ENCODE measurements around the gene FH.
A peak's percentile ranks its signal among the peaks of the same experiment; 100 is the strongest.

FH gene

GRCh38 chr1:241519308-241520079, at the start of gene FH:
TSS of gene FH (minus strand) at chr1:241519755. CDS start at chr1:241519722, 33 bp downstream.
- peak; percentile 99 for DNase-seq

DNA sequence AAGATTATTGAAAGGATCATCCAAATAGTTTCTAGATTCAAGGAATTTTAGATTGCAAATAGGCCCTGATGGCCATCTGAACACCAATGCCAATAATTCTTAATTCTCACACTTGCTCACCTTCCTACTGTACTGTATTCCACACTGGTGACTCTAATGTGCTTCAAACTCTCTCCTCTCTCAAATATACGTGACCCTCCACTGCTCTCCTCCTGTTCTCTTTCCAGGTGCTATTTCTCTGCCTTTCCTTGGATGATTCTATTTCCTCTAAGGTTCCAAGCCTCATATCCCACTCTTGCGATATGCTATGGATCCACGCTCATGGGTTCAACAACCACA, 41.3 kb upstream of the FH start:
- no peak for DNase-seq

- peak; percentile 31 for DNase-seq
These were observed 40.7 kb upstream of the FH start for GRCh38 chr1:241560146-241560848.

DNA sequence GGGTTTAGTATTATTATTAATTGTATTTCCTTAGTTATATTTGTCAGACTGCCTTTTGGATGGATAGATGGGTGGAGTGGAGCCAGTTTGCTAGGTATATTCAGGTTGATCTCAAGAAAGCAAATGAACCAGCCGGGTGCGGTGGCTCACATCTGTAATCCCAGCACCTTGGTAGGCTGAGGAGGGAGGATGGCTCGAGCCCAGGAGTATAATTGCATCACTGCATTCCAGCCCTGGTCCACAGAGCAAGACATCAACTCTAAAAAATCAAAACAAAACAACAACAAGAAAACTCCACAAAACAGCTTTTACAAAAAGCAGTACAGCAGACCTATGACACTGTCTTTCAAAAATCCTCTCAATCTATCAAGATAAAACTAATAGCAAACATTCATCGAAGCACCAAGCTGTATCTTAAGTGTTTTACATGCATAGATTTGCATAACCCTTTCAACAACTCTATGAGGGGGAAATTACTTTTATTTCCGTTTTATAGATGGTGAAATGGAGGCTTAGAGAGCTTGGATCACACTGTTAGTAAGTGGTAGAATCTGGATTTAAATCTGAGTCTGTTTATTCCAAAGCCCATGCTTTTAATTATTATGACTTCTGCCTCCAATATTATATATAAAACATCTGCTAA, 38.1 kb upstream of the FH start:
- no peak for DNase-seq

DNA sequence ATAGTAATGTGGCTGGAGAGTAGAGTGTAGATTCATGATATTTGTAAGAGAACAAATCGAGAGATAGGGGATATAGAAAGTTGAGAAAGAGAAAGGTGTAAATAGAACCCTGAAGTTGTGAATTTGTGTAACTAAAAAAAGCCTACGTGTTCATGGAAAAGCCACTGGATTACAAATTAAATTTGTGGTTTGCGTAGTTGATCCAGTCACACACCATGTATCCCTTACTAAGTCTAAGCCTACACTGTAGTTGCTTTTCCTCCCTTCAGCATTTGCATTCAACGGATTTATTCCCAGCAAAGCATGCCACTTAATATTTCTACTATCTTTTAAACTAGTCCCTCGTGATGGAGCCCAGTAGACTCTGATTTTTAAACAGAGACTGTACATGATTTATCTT, 37.5 kb upstream of the FH start:
- DNase-seq: no peak

- no peak for DNase-seq
These were observed 36.0 kb upstream of the FH start for GRCh38 chr1:241555526-241555925.

- no peak for DNase-seq
These were observed 34.5 kb upstream of the FH start for GRCh38 chr1:241553886-241554592.

DNA sequence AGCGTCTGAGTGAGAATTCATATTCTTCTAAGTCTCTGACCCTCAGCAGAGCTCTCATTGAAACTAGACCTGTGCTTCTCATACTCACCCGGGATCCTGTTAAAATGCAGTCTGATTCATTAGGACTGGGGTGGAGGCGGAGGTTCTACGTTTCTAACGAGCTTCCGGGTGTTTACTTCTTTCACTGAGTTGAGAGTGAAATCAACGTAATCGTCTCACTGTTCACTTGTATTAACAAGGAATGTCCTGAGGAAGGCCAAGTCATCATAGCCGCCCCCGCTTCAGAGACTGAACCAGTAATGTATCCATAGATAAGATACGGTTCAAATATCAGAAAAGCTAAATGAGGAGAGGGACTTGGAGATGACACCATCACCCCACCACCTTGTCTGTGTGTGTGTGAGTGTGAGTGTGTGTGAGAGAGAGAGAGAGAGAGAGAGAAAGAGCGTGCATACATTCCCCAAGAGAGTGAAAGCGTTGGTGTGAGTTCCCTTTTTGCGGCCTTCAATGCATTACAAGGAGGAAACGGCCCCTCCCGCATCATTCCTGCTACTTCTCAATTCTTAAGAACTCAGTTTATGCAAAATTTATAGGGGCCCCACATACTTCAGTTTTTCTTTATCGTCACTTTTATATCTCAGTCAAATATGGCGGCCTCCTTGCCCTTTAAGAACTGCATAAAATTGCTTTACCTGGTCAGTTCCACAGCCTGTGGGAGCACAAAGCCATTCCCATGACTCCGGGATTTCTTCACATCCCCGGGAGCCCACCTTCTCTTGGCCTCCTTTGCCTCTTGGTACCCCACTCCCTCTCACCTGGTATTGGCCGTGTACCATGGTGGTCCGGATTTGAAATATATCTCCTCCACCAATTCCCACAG, 32.4 kb upstream of the FH start:
- DNase-seq: peak; percentile 88

DNA sequence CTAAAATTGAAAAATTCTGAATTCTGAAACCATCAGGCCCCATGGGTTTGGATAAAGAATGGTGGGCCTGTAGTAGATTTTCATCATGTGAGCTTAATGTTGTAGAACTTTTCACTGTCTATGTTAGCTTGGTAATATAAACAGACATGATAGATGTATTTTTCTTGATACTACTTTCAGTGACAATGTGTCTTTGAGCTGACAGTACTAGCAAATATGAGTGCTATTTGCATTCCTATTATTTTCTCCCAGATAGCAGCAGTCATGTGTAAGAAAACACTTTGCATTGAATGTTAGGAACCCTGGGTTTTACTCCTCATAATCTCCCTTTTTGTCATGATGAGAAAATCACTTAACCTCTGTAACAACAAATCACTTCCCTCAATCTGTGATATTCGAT, 30.8 kb upstream of the FH start:
- DNase-seq: no peak

DNA sequence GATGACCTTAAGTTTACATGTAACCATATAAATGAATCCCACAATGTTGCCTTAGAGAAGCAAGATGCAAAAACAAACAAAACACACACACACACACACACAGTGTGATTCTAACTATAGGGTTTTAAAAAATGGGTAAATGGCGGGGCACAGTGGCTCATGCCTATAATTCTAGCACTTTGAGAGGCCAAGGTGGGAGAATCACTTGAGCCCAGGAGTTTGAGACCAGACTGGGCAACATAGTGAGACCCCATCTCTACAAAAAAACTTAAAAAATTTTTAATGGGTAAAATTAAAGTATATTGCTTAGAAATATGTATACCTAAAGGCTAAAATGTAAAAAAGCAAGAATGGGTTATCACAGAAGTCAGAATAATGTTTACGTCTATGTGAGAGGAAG, 28.5 kb upstream of the FH start:
- no peak for DNase-seq

GRCh38 chr1:241542199-241542907, 22.8 kb upstream of the FH start:
- DNase-seq: no peak

DNA sequence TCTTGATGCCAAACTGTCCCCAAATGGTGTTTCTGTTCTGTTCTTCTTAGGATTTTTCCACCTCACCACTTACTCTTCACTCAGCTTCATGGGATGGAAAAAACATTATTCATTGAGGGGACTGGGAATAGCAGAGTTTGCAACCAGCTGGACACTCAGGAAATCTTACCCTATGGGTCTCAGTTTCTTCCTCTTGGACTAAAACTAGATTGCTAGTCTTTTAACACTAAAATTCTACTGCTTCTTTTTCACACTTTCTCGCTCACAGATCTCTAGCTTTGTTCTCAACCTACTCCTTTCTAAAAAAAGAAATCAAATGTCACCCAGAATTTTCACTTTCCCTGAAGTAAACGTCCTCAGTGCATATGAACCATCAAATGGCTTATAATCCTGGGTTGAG, 17.4 kb upstream of the FH start:
- no peak for DNase-seq

DNA sequence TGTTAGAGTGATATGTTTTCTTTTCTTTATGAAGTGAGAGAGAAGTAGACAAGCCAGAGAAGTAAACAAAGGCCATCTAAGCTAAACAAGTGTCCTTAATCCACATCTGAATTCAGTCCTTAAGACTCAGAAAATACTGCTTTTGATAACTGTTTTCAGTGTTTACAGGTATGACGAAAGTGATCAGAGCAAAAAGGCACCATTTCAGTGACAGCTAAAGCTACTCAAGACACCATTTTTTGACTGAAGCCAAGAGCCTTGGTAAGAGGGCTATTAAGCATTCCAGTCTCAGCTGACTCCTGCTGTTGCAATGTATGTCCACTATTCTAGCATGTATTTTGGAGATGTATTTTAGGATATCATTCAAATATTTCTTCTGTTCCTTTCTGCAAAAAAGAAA, 16.7 kb upstream of the FH start:
- DNase-seq: no peak

GRCh38 chr1:241533326-241534115, 14.0 kb upstream of the FH start:
- DNase-seq: peak; percentile 10

DNA sequence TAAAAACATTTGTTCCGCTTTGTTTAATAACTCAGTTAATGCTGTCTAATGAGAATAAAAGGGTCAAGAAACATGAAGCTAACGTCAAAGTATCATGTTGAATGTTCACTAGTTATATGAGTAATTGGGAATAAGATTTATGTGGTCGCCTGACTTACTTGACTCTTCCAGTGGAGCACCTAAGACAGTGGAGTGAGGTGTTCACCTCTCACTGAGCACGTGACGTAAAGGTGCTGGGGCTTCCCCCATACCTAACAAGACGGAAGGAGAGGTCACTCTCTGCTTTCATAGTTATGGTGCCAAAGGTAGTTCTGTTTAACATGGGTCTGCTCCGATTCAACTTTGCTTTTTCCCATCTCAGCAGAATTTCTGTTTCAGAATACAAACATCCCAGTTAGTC, 13.3 kb upstream of the FH start:
- DNase-seq: no peak

- DNase-seq: peak; percentile 41
These were observed 12.6 kb upstream of the FH start, which contains the start of gene KMO for GRCh38 chr1:241532162-241532531. TSS of gene KMO (plus strand) at chr1:241532378. CDS start at chr1:241532445, 67 bp downstream.

GRCh38 chr1:241531195-241532161, 11.9 kb upstream of the FH start:
- peak; percentile 94 for DNase-seq

DNA sequence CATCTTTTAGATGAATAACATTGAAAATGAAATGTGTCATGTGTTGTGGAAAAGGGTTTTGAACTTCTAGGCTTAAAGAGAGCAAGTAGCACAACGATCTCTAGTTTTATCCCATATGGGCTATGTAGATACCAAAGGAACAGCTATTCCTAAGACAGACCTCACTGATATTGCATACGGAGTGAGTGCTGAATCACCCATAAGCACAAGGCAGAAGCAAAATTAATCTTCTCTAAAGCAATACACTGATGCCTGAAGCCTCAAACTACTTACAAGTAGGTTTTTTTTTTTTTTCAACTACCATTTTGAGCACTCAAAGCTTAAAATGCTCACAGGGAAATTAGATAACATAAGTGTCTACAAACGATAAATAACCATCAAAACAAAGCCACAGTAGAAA, 7.6 kb upstream of the FH start:
- peak; percentile 12 for DNase-seq

DNA sequence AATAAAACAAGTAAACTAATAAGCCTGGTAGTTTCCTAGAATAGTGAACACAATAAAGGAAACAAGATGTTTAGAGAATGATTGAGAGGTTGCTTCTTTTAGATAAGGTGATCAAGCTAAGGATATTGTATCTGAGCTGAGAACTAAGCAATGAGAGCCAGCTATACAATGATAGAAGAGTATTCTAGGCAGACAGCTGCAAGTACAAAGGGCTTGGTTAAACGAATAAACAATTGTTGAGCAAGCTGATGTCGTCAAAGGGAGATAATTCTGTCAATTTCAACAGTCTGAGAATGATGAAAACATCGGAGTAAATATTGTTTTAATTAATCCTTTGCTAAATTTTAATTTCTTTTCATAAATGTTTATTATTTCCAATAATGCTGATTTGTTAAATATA, 5.5 kb upstream of the FH start:
- DNase-seq: no peak

DNA sequence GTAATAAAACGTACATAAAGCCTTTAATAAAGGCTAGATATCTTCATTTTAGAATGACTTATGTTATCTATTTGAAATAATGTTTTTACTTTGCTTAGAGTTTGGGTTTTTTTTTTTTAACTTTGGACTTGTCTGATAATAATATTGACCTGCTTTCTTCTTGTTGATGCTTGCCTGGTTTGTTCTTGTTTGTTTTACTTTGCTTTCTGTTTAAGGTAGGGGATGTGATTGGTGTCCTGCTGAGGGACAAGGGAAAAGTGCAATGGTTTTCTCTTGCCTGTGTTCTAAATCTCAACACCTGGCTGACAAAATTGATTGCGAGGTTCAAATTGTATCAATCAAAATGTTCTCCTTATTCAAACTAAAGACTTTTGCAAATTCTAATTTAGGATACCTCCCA, 2.2 kb upstream of the FH start:
- no peak for DNase-seq

Data from hematopoietic multipotent progenitor cell treated with erythropoietin and hydrocortisone succinate and interleukin-3 and kit ligand, for 4 days (in vitro differentiated cells).